Purkinje cell (primary cell): ENCODE results near the gene KIF5B. TPM values are rescaled to one million over a fixed set of nuclear protein-coding genes. Genes with fewer than 3 reads are reported as not detected.

ENCODE experiments used
- polyA plus RNA-seq: library from polyadenylated mRNA; unstranded; fragments of >200 nt; fragmentation: Nextera tagmentation; gene quantifications from 2 replicates; pipeline ENCODE4 v1.2.1, GENCODE V29; 2014

KIF5B gene
- polyA plus RNA-seq, result 47.9 and 52.2 TPM in 2 replicates

DNA sequence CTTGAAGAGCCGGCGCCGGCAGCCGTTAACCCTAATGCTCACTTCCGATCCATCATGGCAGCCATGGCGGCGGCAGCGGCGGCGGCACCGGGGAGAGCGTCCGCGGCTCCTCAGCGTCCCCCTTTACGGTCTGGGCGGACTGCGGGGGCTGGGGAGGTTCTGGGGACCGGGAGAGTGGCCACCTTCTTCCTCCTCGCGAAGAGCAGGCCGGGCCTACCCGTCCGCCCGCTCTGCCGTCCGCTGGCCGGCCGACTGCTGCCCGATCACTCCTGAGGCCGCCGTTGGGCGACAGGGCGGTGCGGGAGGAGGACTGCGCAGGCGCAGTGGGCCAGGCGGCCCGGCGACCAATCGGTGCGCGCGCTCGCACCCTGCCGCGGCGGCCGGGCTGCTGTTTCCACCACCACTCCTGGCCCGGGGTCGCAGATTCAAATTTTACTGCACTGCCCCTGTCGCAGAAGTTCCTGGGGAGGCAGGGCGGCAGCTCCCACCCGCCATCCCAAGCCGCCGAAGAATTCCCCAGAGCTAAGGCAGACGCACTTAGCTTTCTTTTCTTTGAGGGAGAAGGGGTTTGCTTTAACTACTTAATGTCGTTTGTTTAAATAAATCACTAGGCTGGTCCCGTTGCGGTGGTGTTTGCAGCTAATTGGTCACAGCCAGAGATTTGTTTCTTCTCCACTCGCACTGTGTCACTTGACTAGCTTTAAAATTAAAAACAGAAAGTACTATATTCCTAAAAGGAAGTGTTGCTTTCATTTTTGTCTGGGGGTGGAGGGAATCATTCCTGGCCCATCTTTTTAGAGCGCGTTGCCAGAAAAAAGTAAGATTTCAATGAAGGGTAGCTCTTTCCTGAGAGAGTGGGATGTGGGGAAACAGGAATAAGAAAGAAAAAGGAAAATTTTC is at the start of gene KIF5B:
TSS of gene KIF5B (minus strand) at position 290 of the 900 bp plus-strand sequence. CDS start 452 bp downstream, outside the sequence.

Other genes starting within 250 kb of the KIF5B start
- 331 and 456 TPM in 2 replicates for gene ARHGAP12, start 127.6 kb downstream of the KIF5B start, polyA plus RNA-seq